Stimulated activated CD4-positive, alpha-beta T cell treated with anti-CD3 and anti-CD28 coated beads, Interleukin-1b, Interleukin-23, amount 100 ng/mL, for 4 hours (primary cell): ENCODE results near the gene EXD1.
"Not testable (repeated sequence)": the region's sequence is repeated elsewhere in the genome, so short reads cannot be mapped to it uniquely, and the experiment has no call there.

Source experiments
- DNase-seq, 2 donors: peaks; one replicate each; pipeline ENCODE4 v3.0.0-alpha.2; 2020; ENCODE audit warnings: low read depth in 2 of 2

Gene EXD1

DNA sequence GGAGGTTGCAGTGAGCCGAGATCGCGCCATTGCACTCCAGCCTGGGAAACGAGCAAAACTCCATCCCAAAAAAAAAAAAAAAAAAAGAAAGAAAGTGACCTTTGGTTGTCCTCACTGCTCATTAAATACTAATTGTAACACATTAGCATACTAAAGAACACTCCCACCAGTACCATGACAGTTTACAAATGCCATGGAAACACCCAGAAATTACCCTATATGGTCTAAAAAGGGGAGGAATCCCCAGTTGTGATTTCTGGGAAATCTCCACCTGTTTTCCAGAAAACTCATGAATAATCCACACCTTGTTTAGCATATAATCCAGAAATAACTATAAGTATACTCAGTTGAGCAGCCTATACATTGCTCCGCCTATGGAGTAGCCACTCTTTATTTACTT, 90.9 kb downstream of the EXD1 start:
- no peak for DNase-seq

DNA sequence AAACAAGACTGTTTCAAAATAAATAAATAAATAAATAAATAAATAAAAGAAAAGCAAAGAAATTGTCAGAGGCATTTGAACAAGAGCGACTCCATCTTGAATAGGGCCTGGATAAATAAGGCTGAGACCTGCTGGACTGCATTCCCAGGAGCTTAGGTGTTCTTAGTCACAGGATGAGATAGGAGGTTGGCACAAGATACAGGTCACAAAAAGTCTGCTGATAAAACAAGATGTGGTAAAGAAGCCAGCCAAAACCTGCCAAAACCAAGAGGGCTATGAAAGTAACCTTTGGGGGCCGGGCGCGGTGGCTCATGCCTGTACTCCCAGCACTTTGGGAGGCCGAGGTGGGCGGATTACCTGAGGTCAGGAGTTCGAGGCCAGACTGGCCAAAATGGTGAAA, 91.4 kb downstream of the EXD1 start:
- DNase-seq = not testable (repeated sequence)

DNA sequence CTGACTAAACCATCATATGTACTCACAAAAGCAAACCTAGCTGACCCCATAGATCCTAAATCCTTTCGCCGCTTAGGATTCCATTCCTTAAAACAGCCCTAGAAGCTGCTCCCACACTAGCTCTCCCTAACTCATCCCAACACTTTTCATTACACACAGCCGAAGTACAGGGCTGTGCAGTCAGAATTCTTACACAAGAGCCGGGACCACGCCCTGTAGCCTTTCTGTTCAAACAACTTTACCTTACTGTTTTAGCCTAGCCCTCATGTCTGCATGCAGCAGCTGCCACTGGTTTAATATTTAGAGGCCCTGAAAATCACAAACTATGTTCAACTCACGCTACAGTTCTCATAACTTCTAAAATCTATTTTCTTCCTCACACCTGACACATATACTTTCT, 95.0 kb downstream of the EXD1 start:
- not testable (repeated sequence) for DNase-seq

GRCh38 chr15:41133454-41133853, 97.1 kb downstream of the EXD1 start:
- DNase-seq = no peak
